H1 (cell line): Measurements from ENCODE around the gene MRPS25.

Experiments used
- ASH2L ChIP-seq: fragments of 200-600, 300-600 bp; sonication (generic); IDR thresholded peaks from one replicate; pipeline ENCODE4 v1.7.1; 2017; ENCODE audit warnings: low read length
- CREB1 ChIP-seq: IDR thresholded peaks from 2 replicates; pipeline ENCODE4 v1.6.1; 2012; ENCODE audit warnings: inconsistent platforms
- CTCF ChIP-seq, 3 experiments: IDR thresholded peaks; 1 replicate in 2 of 3; 2 replicates in 1 of 3; pipeline versions ENCODE4 v1.5.1 to v1.6.1; 2011; ENCODE audit warnings: low read length in 3 of 3, mild to moderate bottlenecking in 3 of 3, inconsistent platforms in 2 of 3, low read depth in 1 of 3, moderate library complexity in 1 of 3; ENCODE audit not compliant: insufficient read depth in 1 of 3; ENCODE audit errors: control extremely low read depth in 1 of 3
- EP300 ChIP-seq, 2 experiments: IDR thresholded peaks; 1 replicate in 1 of 2; 2 replicates in 1 of 2; pipeline ENCODE4 v1.6.1; 2011 to 2012; ENCODE audit warnings: low read depth in 2 of 2, low read length in 2 of 2, mild to moderate bottlenecking in 2 of 2, borderline replicate concordance in 1 of 2, inconsistent platforms in 1 of 2, moderate library complexity in 1 of 2
- GABPA ChIP-seq: IDR thresholded peaks from 2 replicates; pipeline ENCODE4 v1.6.1; 2011; ENCODE audit warnings: mild to moderate bottlenecking, low read length, moderate library complexity, borderline replicate concordance; ENCODE audit not compliant: insufficient read depth
- HDAC2 ChIP-seq, 2 experiments: fragments of 300-600 bp in 1 of 2; sonication (generic) in 1 of 2; IDR thresholded peaks; 2 replicates each; pipeline ENCODE4 v1.6.1; 2011 to 2012; ENCODE audit warnings: low read depth in 2 of 2, low read length in 2 of 2, mild to moderate bottlenecking in 2 of 2, moderate library complexity in 2 of 2, borderline replicate concordance in 1 of 2, inconsistent platforms in 1 of 2
- NANOG ChIP-seq: IDR thresholded peaks from 2 replicates; pipeline ENCODE4 v1.6.1; 2011; ENCODE audit warnings: low read length, low read depth, mild to moderate bottlenecking, inconsistent platforms; ENCODE audit not compliant: insufficient read depth, poor library complexity, severe bottlenecking
- POLR2A ChIP-seq, 2 experiments: IDR thresholded peaks; 1 replicate in 1 of 2; 2 replicates in 1 of 2; pipeline ENCODE4 v1.6.1; 2011; ENCODE audit warnings: low read depth in 2 of 2, low read length in 2 of 2, mild to moderate bottlenecking in 2 of 2; ENCODE audit errors: control extremely low read depth in 1 of 2
- TBP ChIP-seq: IDR thresholded peaks from 2 replicates; pipeline ENCODE4 v1.6.1; 2011; ENCODE audit warnings: low read depth, low read length, improper control_type of control experiment
- TCF12 ChIP-seq: IDR thresholded peaks from 2 replicates; pipeline ENCODE4 v1.6.1; 2011; ENCODE audit warnings: low read depth, mild to moderate bottlenecking, low read length
- USF2 ChIP-seq: IDR thresholded peaks from 2 replicates; pipeline ENCODE4 v1.6.1; 2011; ENCODE audit warnings: low read length, improper control_type of control experiment
- YY1 ChIP-seq: IDR thresholded peaks from 2 replicates; pipeline ENCODE4 v1.6.1; 2011; ENCODE audit warnings: low read depth, mild to moderate bottlenecking, low read length
- ZNF274 ChIP-seq: IDR thresholded peaks from 2 replicates; pipeline ENCODE4 v1.7.0; 2012; ENCODE audit warnings: low read length, borderline replicate concordance; ENCODE audit errors: extremely low read depth

- TF ChIP-seq ZNF274 (no peak), CTCF (IDR thresholded peaks at IDR 0.05; ENCODE audit: control extremely low read depth in 1 of 3, insufficient read depth in 1 of 3, low read depth in 1 of 3, low read length in 3 of 3) (no peak), POLR2A (IDR thresholded peaks at IDR 0.05; ENCODE audit: control extremely low read depth in 1 of 2, low read depth in 2 of 2, low read length in 2 of 2) (no peak), YY1 (no peak), ASH2L (no peak), TBP (no peak), EP300 (IDR thresholded peaks at IDR 0.05; ENCODE audit: borderline replicate concordance in 1 of 2, low read depth in 2 of 2, low read length in 2 of 2) (no peak), HDAC2 (IDR thresholded peaks at IDR 0.05; ENCODE audit: borderline replicate concordance in 1 of 2, low read depth in 2 of 2, low read length in 2 of 2) (no peak), CREB1 (no peak), NANOG (no peak), GABPA (no peak), USF2 (no peak), TCF12 (no peak)
Observed at GRCh38 chr3:15060029-15060428, 5.1 kb downstream of the MRPS25 start.
